Breast epithelium (tissue), 4 donors: ENCODE data around the gene ALKBH1. TPM values are rescaled to one million over a fixed set of nuclear protein-coding genes. Genes with fewer than 3 reads are reported as not detected.
"Not testable (repeated sequence)": the region's sequence is repeated elsewhere in the genome, so short reads cannot be mapped to it uniquely, and the experiment has no call there.

Experiments
- DNase-seq, 2 donors: peaks; one replicate each; pipeline ENCODE4 v3.0.0-alpha.2; 2019; ENCODE audit warnings: low spot score in 2 of 2
- H3K27ac ChIP-seq, 2 donors: fragments of 200-600 bp; sonication (generic) in 1 of 2; one replicate each; pipeline ENCODE4 v1.5.1; 2016 to 2019; ENCODE audit warnings: mild to moderate bottlenecking in 1 of 2
- H3K27me3 ChIP-seq, 2 donors: fragments of 200-600 bp; sonication (generic) in 1 of 2; one replicate each; pipeline versions ENCODE4 v1.5.1 to v1.6.0; 2017 to 2019; ENCODE audit warnings: control low read depth in 1 of 2, mild to moderate bottlenecking in 1 of 2
- H3K36me3 ChIP-seq: fragments of 200-600 bp; one replicate; pipeline ENCODE4 v1.5.1; 2019
- H3K4me1 ChIP-seq, 2 donors: fragments of 200-600 bp; sonication (generic); one replicate each; pipeline ENCODE4 v1.5.1; 2016 to 2019; ENCODE audit warnings: control low read depth in 1 of 2
- H3K4me3 ChIP-seq, 3 donors: fragments of 200-600 bp; sonication (generic); 1 replicate in 2 of 3; 2 replicates in 1 of 3; pipeline ENCODE4 v1.5.1; 2016 to 2019; ENCODE audit warnings: mild to moderate bottlenecking in 3 of 3, moderate library complexity in 2 of 3
- H3K9me3 ChIP-seq, 2 donors: fragments of 200-600 bp; sonication (generic) in 1 of 2; one replicate each; pipeline ENCODE4 v1.5.1; 2016 to 2019; ENCODE audit warnings: control low read depth in 1 of 2
- POLR2A ChIP-seq: fragments of 450-650 bp; IDR thresholded peaks from one replicate; pipeline ENCODE4 v1.6.1; 2016; ENCODE audit warnings: antibody characterized with exemption, mild to moderate bottlenecking, moderate library complexity
- POLR2AphosphoS5 ChIP-seq, 3 donors: sonication (generic); formaldehyde crosslinking; IDR thresholded peaks; one replicate each; pipeline ENCODE4 v1.6.1; 2017; ENCODE audit warnings: antibody characterized with exemption in 3 of 3
- intact Hi-C: fragments of 100-400 bp; cut with DNase I; formaldehyde crosslinking; loops from one replicate; pipeline ENCODE4 v1.15.1; 2023; ENCODE audit warnings: low total_unique reads
- total RNA-seq, 3 donors: library from RNA; depleted of rRNA; stranded (reverse); fragments of >200 nt; gene quantifications; one replicate each; pipeline ENCODE4 v1.1.0, GENCODE V29; 2016
- TF ChIP-seq, protein P1 (sequence below), 3 donors: fragments of 450-650 bp; IDR thresholded peaks; one replicate each; pipeline ENCODE4 v1.5.1; 2016 to 2017; ENCODE audit warnings: antibody characterized with exemption in 3 of 3, mild to moderate bottlenecking in 3 of 3, moderate library complexity in 3 of 3

Gene ALKBH1, protein sequence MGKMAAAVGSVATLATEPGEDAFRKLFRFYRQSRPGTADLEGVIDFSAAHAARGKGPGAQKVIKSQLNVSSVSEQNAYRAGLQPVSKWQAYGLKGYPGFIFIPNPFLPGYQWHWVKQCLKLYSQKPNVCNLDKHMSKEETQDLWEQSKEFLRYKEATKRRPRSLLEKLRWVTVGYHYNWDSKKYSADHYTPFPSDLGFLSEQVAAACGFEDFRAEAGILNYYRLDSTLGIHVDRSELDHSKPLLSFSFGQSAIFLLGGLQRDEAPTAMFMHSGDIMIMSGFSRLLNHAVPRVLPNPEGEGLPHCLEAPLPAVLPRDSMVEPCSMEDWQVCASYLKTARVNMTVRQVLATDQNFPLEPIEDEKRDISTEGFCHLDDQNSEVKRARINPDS
- total RNA-seq, result 10 to 100 TPM in 2 of 3 donors, 1 to 10 TPM in 1; 5.6 to 17.0 (median 12.8) TPM

DNA sequence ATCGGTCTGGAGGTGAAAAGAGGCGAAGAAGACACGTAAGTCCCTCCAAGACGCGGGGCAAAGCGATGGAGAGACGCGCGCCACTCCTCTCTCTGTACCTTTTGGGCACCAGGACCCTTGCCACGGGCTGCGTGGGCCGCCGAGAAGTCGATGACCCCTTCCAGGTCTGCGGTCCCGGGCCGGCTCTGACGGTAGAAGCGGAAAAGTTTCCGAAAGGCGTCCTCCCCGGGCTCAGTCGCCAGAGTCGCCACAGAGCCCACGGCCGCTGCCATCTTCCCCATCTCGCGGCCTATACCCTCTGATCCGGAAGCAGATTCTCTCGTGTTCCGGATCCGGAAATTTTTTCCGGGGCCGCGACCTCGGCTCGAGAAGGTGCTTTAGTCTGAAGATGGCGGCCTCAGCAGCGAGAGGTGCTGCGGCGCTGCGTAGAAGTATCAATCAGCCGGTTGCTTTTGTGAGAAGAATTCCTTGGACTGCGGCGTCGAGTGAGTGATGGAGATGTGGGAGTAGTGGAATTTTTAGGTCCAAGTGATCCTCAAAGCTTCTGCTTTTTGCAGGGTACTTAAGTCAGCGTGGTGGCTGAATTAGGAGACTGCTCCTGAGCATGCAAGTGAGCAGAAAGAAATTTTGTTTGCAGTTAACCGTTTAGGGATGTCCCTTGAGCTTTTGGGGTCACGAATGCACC, at the start of gene ALKBH1, which contains the start of gene SLIRP:
Gene ALKBH1 (minus strand): TSS at position 300 of the 685 bp plus-strand sequence. CDS start 19 bp downstream, at position 281.
Gene SLIRP (plus strand): TSS at position 380 of the 685 bp plus-strand sequence. CDS start 9 bp downstream, at position 389.
- intact Hi-C loops, result no loop called here
- H3K4me1 ChIP-seq, result peaks cover 4 to 14% of the 10 kb centered on the region in 2 donors
- H3K9me3 ChIP-seq, result no peaks in the 10 kb centered on the region
- peak within 1 kb of the TSS; percentile 30 to 62 for H3K27ac ChIP-seq
- DNase-seq, result peak; percentile 81 to 83
- H3K36me3 ChIP-seq, result no peaks in the 10 kb centered on the region
- no peaks in the 10 kb centered on the region for H3K27me3 ChIP-seq
- H3K4me3 ChIP-seq, result peak within 1 kb of the TSS; percentile 69 to 76 (median 76)
- peak; percentile 75 to 94 (median 92) for TF ChIP-seq POLR2AphosphoS5 (IDR thresholded peaks at IDR 0.05)
- TF ChIP-seq POLR2A, result peak; percentile 31
- TF ChIP-seq, protein P1, sequence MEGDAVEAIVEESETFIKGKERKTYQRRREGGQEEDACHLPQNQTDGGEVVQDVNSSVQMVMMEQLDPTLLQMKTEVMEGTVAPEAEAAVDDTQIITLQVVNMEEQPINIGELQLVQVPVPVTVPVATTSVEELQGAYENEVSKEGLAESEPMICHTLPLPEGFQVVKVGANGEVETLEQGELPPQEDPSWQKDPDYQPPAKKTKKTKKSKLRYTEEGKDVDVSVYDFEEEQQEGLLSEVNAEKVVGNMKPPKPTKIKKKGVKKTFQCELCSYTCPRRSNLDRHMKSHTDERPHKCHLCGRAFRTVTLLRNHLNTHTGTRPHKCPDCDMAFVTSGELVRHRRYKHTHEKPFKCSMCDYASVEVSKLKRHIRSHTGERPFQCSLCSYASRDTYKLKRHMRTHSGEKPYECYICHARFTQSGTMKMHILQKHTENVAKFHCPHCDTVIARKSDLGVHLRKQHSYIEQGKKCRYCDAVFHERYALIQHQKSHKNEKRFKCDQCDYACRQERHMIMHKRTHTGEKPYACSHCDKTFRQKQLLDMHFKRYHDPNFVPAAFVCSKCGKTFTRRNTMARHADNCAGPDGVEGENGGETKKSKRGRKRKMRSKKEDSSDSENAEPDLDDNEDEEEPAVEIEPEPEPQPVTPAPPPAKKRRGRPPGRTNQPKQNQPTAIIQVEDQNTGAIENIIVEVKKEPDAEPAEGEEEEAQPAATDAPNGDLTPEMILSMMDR (IDR thresholded peaks at IDR 0.05), result no peak

DNA sequence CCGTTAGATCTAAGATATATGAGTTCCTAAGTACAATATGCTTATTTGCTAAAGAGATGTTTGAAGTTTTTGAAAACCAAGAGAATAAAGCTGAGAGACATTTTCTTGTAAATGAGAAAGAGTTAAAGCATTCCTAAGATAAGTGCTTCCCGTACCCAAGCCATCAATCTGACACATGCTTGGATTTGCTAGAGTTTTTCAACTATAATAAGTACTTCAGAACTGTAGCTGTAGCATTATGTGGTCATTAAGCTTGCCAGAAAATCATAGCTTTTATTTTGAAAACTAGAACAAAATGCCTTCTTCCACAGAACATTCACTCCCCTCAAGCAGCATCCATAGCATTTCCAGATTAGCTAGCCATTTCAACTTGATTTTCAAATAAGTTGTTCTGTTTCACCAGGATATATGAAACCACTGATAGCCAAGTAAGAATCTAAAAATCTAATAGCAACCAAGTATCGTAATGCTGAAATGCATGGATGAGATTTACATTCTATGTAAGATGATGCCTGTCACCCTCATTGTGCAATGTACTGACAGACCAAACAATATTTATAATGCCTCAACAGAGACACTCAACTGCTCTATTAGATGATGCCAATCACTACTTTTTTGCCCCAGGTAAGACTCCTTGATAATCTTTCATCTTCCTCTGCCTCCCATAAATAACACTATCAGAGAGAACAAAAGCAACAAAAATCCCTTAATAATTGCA, 45.1 kb upstream of the ALKBH1 start:
- Histone ChIP-seq H3K4me3 (no peak overlapping the region), H3K27me3 (no peaks in the 10 kb centered on the region), H3K36me3 (no peaks in the 10 kb centered on the region), H3K27ac (no peak overlapping the region), H3K4me1 (no peaks in the 10 kb centered on the region), H3K9me3 (no peaks in the 10 kb centered on the region)
- DNase-seq, result no peak
- TF ChIP-seq POLR2AphosphoS5 (IDR thresholded peaks at IDR 0.05) (no peak), POLR2A (no peak)
- TF ChIP-seq, protein P1 (IDR thresholded peaks at IDR 0.05), result no peak
- intact Hi-C loops, result no loop called here

DNA sequence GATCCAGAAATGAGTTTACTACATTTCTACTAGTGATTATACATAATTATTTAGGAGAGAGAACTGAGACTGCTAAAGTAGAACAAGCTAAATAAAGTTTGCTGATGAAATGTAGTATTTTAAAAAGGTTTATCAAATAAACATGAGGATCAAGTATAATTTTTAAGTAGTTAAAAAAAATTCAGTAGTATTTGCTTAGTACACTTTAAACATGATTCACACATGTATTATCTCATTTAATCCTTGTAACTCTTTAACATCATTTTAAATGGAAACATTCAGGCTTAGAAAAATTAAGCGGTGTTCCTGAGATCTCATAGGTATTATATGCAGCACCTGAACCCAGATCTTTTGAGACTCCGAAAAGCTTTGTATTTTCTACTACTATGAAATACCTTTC, 44.4 kb upstream of the ALKBH1 start:
- TF ChIP-seq POLR2AphosphoS5 (IDR thresholded peaks at IDR 0.05) (no peak), POLR2A (no peak)
- TF ChIP-seq, protein P1 (IDR thresholded peaks at IDR 0.05), result no peak
- H3K27ac ChIP-seq, result no peak overlapping the region
- no peaks in the 10 kb centered on the region for H3K27me3 ChIP-seq
- intact Hi-C loops, result no loop called here
- no peaks in the 10 kb centered on the region for H3K9me3 ChIP-seq
- no peaks in the 10 kb centered on the region for H3K4me1 ChIP-seq
- no peaks in the 10 kb centered on the region for H3K36me3 ChIP-seq
- DNase-seq, result no peak
- H3K4me3 ChIP-seq, result no peak overlapping the region

DNA sequence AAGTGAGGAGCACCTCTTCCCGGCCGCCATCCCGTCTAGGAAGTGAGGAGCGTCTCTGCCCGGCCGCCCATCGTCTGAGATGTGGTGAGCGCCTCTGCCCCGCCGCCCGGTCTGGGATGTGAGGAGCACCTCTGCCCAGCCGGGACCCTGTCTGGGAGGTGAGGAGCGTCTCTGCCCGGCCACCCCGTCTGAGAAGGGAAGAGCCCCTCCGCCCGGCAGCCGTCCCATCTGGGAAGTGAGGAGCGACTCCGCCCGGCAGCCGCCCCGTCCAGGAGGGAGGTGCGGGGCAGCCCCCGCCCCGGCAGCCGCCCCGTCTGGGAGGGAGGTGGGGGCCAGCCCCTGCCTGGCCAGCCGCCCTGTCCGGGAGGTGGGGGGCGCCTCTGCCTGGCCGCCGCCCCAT, 39.6 kb upstream of the ALKBH1 start:
- H3K27ac ChIP-seq, H3K4me1 ChIP-seq, H3K9me3 ChIP-seq, DNase-seq, H3K27me3 ChIP-seq, H3K4me3 ChIP-seq, H3K36me3 ChIP-seq, intact Hi-C loops: not testable (repeated sequence)

DNA sequence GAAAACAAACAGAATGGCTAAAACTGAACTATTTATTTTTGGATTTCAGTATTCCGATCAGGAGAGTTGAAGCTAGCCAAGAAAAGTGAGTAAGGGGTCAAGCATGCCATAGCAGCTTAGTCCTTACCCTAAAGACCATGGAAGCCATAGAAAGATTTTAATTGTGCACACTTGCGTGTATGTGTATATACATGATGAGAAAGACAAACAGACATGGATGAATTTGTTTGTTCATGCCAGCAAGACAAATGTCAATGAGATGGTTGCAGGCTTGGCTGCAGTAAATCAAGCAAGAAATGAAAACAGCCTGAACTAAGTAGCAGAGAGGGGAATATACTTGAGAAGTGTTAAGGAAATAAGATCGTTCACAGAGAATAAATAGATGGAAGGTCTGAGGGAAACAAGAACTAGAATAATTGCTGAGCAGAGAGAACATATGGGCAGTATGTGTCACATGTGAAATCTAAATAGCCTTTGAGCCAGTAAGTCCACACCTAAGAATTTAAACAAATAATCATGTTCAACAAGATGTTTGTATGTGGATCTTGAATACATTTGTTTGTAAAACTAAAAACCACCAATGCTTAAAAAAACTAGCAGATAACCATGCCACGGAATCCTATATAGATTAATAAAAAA, 38.4 kb upstream of the ALKBH1 start:
- H3K4me1 ChIP-seq, result no peaks in the 10 kb centered on the region
- intact Hi-C loops, result no loop called here
- no peak overlapping the region for H3K4me3 ChIP-seq
- no peaks in the 10 kb centered on the region for H3K9me3 ChIP-seq
- TF ChIP-seq POLR2AphosphoS5 (IDR thresholded peaks at IDR 0.05), result no peak
- TF ChIP-seq, protein P1 (IDR thresholded peaks at IDR 0.05), result no peak
- TF ChIP-seq POLR2A, result no peak
- H3K27ac ChIP-seq, result no peak overlapping the region
- no peak for DNase-seq
- H3K36me3 ChIP-seq, result no peaks in the 10 kb centered on the region
- H3K27me3 ChIP-seq, result no peaks in the 10 kb centered on the region
